Measurements from ENCODE around the gene HDAC4.

GRCh38 chr2:239147376-239147775, 253.4 kb downstream of the HDAC4 start:
- TF ChIP-seq CTCF (IDR thresholded peaks at IDR 0.05), result no peak
- no peak for TF ChIP-seq RELA (CRISPR knock-in tag; IDR thresholded peaks at IDR 0.05; ENCODE audit: borderline replicate concordance)
- no peak for TF ChIP-seq NR2C2 (CRISPR knock-in tag; IDR thresholded peaks at IDR 0.05)
- no peak for TF ChIP-seq ELF4 (CRISPR knock-in tag; IDR thresholded peaks at IDR 0.05; ENCODE audit: low read depth)

Measured in WTC11 (cell line).